HG03139 (cell line): ENCODE results near the gene RASA2.
"Not testable (repeated sequence)": the region's sequence is repeated elsewhere in the genome, so short reads cannot be mapped to it uniquely, and the experiment has no call there.

Source experiments
- ATAC-seq: cut with Tn5 transposase; IDR thresholded peaks from one replicate; pipeline ENCODE4 v1.9.1; 2021; ENCODE audit not compliant: unreplicated experiment

The RASA2 gene

DNA sequence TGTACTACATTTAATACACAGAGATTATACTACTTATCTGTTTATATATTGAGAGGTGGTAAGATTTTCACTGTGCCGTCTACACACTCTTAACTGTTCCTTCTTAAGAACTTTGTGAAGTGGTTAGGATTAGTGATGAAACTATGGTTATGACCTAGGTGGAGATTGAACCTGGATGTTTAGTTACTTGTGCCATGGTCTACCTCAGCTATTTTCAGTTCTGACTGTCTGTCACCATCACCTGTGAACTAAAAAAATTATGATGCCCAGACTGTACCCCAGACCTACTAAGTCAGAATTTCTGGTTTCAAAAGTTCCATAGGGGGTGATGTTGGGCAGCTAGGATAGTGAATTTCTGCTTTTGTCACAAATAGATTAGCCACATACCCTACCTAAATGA lies 6.4 kb downstream of the RASA2 start:
- no peak for ATAC-seq

DNA sequence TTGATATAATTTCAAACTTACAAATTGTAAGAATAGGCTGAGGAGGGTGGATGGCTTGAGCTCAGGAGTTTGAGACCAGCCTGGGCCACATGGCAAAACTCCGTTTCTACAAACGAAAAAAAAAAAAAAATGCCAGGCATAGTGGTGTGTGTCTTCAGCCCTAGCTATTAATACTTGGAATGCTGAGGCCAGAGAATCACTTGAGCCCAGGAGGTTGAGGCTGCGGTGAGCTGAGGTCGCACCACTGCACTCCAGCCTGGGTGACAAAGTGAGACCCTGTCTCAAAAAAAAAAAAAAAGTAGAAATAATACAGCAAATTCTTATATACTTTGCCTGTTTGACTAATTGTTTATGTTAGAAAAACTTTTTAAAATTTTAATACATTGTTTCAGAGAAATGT lies 10.8 kb downstream of the RASA2 start:
- not testable (repeated sequence) for ATAC-seq

DNA sequence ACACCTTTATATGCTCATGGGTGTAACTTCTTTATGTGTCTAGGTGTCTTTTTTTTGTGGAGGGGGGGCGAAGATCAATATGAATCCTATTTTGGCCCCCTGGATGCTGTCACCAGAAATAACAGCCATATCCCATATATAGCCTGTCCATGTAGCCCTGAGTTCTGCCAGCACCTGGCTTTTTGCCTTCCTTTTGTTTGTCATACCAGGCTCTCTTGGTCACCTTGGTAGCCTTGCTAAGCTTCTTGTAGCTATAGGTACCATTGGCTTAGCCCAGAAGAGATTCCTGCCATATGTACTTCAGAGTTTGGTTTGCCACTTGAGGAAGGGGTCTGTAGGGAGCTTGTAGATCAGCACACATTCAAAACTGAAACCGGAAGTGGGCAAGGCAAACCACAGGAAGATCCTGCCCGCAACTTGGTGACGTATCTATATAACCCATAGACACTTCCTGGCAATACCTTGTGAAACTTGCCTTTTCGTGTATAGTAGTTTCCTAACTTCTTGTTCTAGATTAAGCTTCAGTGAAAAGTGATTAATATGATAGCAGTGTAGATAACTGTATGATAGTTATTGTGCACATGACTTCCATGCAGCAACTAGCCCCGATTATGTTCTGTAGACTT lies 11.9 kb downstream of the RASA2 start:
- ATAC-seq = peak; percentile 97

DNA sequence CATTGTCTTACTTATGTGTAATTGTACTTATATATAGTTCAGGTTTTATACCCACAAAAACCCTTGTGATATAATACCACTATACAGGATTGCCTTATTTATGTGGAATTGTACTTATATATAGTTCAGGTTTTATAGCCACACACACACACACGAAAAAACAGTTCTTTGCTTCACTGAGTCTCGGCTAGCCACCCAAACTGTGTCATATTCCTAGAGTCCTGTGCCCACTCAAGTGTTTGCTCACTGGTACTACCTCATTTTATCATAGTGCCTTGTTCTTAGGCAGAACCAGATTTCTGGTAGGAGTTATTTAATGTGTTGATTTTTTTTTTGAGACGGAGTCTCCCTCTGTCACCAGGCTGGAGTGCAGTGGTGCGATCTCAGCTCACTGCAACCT lies 12.5 kb downstream of the RASA2 start:
- ATAC-seq = no peak

DNA sequence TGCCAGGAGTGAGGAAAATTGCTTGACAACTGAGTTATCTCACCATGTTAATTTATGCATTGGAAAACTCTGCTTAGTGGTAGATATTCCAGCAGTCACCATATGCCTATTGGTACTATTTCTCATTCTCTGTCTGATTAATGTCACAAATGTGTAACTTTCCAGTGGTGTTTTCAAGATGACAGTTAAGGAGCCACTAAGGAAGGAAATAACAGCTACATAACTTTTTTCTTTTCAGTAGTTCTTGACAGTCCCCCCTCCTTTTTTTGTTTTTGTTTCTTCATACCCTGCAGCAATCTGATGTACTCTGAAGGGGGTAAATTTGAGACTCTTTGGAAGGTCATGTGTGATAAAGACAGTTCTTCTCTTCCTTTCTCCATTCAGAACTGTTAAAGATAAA lies 13.1 kb downstream of the RASA2 start:
- ATAC-seq = no peak

GRCh38 chr3:141500397-141500796 lies 13.6 kb downstream of the RASA2 start:
- no peak for ATAC-seq

- no peak for ATAC-seq
Observed at GRCh38 chr3:141505166-141505565, 18.3 kb downstream of the RASA2 start.

GRCh38 chr3:141506071-141506470 lies 19.2 kb downstream of the RASA2 start:
- ATAC-seq = no peak

GRCh38 chr3:141507392-141508066 lies 20.7 kb downstream of the RASA2 start:
- no peak for ATAC-seq

DNA sequence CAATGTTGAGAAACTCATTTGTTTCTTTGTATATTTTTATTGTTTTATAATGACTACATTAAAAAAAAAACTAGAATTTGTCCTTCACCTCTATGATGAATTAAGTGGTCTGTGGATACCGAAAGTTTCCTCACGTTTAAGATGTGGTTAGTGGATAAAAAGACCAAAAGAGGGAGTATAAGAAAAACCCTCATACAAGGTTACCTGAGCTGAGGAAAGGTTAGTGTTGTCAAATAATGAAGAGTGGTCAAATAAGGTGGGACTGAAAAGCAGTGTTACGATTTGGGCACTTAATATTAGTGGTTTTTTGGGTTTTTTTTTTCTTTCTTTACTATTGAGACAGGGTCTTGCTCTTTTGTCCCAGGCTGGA lies 21.2 kb downstream of the RASA2 start:
- ATAC-seq = no peak

DNA sequence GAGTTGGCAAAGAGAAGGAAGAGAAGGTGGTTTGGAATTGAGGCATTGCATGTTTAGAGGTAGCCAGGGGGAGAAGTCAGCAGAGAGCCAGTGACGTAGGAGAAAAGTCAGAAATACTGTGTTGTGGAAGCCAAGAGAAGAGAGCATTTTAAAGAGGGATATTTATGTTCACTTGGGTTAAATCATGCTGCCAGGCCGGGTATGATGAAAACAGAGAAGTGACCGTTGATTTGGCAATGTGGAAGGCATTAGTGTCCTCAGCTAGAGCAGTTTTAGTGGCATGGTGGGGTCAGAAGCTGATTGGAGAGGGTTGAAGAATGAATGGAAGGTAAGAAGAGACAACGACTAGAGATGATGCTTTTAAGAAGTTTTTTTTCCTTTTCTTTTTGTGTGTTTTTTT lies 24.5 kb downstream of the RASA2 start:
- no peak for ATAC-seq

DNA sequence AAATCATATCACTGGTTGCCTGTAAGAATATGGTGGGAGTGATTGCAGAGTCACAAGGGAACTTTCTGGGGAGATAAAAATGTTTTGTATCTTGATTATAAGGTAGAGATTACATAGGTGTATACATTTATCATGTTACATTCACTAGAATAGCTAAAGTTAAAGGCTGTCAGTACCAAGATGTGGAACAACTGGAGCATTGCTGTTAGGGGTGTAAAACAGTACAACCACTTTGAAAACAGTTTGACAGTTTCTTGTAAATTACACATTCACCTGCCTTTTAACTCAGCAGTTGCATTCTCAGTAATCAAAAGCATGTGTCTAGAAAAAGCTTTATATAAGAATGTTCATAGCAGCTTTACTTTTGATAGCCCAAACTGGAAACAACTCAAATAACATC lies 27.6 kb downstream of the RASA2 start:
- ATAC-seq = no peak

DNA sequence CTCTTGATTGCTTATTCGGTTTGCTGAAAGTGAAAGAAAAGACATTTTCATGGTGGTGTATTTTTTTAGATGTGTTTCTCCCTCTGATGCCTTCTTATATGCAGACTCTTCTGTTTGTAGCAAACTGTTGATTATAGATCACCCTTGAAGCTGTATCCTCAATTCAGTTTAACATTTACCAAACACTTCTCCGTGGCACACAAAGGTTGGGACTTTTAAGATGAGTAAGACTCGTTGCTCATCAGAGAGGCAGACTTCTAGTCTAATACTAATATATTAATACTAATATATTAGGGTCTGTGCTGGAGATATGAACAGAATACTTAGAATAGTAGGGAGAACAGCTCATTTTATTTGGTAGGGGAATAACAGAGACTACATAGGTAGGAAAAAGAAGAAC lies 32.8 kb downstream of the RASA2 start:
- ATAC-seq = no peak

DNA sequence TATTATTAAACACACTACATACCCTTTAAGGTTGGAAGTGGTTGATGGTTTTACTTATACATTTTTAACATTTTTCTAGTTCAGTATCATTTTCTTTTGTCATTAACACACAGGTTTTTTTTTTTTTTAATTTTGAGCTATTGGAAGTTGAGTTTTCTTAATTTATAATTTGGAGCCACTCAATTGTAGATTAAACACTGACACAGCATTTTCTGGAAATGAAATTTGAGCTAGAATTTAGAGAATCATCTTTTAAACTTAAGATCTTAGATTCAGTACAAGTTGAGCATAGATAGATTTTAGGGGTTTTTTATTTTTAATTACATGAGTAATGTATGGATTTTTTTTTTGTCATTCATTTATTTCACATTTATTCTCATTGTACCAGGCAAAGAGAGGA lies 35.0 kb downstream of the RASA2 start:
- no peak for ATAC-seq

DNA sequence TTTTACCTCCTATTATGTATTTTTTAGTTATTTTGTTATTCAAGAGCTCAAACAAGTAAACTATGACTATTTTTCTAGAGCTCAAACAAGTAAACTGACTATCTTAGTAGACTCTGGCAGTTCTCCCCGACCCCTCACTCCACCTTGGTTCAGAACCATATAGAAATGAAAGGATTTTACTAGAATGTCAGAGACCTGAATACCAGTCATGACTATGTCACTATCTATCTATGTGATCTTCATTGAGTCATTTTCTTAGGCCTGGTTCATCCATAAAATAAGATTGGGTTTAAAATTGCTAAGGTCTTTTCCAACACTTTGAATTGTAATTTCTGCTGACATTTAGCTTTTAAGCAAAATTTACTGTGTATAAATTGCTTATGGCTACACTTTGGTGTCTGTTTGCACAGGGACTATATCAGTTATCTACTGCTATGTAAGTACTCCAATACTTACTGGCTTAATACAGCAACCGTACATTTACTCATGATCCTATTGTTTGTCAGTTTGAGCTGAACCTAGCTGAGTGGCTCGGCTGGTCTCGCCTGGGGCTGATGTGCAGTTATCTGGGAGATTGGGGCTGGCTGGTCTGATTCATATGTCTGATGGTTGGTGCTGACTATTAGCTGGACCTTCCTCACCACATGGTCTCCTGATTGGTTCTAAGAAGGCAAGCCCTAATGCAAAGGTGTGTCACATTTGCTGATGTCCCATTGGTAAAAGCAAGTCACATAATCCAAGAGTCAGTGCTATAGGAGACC lies 37.0 kb downstream of the RASA2 start:
- no peak for ATAC-seq

- ATAC-seq = no peak
Observed at GRCh38 chr3:141524988-141525387, 38.2 kb downstream of the RASA2 start.

GRCh38 chr3:141525814-141526213 lies 39.0 kb downstream of the RASA2 start:
- ATAC-seq = no peak

GRCh38 chr3:141526709-141527108 lies 39.9 kb downstream of the RASA2 start:
- ATAC-seq = no peak

DNA sequence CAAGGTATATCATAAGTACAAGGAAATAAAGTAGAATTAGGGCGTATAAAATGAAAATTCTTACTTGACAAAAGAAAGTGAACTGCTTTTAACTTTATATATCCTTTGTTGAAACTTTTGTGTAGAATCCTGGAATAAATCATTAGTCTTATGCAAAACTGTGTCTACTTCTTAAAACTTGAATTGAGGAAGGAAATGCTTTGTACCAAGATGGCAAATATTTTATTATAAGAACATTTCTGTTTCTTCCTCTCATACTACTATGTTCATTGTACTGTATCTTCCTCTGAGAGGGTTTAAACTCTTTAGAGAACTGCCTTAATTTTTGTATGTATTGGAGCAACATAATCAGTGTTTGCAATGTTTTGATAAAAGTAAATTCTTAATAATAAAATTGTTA lies 42.0 kb downstream of the RASA2 start:
- no peak for ATAC-seq

DNA sequence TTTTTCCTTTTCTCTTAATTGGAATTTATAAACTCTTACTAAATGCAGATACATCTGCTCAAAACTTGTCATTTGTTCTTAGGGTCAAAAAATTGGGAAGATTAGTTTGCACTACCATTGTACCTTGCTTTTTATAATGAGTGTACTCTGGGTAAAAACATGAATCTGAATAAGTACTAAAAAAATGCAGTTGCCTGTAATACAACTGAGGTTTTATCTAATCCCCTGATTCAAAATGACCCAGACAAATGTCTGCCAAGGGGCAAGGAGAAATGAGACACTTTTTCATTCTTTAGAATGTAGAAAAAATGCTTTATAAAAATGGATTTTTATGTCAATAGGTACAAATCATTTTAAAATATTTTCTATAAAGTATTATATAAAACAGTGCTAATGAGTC lies 42.4 kb downstream of the RASA2 start:
- no peak for ATAC-seq

- no peak for ATAC-seq
Observed at GRCh38 chr3:141529717-141530414, 43.0 kb downstream of the RASA2 start.

DNA sequence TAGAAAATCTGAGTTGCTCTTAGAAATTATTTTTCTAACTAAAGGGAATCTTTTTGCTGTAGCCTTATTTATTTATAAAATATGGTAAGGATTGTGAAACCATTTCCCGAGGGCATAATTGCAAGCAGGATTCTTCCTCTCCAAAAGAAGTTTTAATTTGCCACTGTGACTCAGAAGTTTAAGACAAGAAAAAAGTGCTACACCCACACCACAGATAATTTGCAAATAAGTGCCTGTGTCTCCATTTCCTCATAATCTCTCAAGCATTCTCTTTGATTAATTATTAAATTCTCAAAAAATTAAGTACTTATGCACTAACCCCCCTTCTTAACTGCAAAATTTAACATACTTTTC lies 43.6 kb downstream of the RASA2 start:
- no peak for ATAC-seq
